ENCODE measurements around the gene KNDC1.
A peak's percentile ranks its signal among the peaks of the same experiment; 100 is the strongest.
"Not testable (repeated sequence)": the region's sequence is repeated elsewhere in the genome, so short reads cannot be mapped to it uniquely, and the experiment has no call there.

Gene KNDC1

DNA sequence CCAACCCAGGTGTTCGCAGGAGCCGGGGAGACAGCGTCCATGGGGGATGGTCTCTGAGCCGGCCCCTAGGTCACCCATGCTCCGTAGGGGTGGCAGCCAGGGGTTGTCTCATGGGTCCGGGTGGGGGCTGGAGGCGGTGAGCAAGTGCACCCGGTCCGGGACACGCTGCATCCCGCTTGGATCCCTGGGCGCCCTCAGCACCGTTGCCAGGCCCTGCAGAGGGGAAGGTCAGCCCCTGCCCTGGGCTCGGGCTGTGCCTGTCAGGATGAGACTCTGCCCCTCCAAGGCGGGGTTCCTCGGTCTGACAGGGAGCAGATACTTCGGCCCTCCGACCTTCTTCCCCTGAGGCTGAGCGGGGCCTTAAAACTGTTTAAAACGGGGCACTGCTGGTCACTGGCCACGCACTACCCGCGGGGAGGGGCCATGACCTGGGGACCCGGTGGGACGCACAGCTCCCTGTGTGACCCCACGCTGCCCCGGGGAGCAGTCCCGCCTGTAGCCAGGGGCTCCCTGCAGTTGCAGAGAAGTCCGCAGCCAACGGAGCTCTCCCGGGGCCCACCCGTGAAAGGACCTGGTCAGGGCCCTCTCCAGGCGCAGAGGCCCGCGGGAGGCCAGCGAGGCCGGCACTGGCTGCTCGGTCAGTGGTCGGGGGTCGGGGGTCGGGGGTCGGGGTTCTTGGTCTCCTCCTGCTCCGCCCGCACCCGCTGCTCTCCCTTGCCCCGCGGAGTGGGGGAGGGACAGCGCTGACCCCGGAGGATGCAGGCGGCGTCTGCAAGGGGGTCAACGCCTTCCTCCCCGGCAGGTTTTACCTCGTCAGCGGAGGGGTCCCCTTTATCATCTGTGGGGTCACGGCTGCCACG is 33.4 kb upstream of the KNDC1 start:
- no peak for DNase-seq

DNA sequence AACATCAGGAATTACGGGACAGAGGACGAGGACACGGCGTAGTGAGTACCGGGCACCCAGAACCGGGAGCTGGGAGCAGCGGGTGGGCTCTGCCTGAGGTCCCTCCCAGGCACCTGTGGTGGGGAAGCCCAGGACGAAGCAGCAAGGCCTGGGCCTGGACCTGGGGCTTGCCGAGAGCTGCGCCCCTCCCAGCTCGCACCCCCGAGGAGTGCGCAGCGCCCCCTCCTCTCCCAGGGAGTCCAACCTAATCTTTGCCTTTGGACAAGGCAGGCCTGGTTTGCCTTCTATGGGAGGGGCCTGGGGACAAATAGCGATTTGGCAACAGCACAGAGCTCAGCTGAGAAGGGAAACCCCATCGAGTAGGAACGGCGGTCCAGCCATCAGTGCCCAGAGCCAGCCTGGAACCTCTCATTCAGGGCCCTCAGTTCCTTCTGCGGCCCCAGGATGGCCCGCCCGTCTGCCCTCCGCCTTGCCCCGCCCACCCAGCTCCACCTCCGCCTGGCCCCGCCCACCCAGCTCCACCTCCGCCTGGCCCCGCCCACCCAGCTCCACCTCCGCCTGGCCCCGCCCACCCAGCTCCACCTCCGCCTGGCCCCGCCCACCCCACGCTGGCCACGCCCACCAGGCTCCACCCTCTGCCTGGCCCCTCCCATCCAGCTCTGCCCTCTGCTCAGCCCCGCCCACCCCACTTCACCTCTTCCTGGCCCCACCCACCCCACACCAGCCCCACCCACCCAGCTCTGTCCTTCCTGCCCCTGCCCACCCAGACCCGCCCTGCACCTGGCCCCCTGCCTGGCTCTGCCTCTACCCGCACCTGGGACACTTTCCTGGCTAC is 32.5 kb upstream of the KNDC1 start:
- DNase-seq = peak; percentile 25

DNA sequence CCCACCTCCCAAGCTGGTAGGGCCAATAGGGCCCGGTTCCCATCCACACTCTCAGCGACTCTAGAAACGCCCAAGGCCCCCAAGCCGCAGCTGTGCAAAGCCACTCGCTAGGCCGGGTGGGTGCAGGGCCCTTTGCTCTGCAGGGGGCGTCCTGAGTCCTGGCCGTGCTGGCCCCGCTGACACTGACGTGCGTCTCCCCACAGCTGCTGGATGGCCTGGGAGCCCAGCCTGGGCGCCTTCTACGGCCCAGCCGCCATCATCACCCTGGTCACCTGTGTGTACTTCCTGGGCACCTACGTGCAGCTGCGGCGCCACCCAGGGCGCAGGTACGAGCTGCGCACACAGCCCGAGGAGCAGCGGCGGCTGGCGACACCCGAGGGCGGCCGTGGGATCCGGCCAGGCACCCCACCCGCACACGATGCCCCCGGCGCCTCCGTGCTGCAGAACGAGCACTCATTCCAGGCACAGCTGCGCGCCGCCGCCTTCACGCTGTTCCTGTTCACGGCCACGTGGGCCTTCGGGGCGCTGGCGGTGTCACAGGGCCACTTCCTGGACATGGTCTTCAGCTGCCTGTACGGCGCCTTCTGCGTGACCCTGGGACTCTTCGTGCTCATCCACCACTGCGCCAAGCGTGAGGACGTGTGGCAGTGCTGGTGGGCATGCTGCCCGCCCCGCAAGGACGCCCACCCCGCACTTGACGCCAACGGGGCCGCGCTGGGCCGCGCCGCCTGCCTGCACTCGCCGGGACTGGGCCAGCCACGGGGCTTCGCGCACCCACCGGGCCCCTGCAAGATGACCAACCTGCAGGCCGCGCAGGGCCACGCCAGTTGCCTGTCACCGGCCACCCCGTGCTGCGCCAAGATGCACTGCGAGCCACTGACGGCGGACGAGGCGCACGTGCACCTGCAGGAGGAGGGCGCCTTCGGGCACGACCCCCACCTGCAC is 31.6 kb upstream of the KNDC1 start:
- DNase-seq = no peak

DNA sequence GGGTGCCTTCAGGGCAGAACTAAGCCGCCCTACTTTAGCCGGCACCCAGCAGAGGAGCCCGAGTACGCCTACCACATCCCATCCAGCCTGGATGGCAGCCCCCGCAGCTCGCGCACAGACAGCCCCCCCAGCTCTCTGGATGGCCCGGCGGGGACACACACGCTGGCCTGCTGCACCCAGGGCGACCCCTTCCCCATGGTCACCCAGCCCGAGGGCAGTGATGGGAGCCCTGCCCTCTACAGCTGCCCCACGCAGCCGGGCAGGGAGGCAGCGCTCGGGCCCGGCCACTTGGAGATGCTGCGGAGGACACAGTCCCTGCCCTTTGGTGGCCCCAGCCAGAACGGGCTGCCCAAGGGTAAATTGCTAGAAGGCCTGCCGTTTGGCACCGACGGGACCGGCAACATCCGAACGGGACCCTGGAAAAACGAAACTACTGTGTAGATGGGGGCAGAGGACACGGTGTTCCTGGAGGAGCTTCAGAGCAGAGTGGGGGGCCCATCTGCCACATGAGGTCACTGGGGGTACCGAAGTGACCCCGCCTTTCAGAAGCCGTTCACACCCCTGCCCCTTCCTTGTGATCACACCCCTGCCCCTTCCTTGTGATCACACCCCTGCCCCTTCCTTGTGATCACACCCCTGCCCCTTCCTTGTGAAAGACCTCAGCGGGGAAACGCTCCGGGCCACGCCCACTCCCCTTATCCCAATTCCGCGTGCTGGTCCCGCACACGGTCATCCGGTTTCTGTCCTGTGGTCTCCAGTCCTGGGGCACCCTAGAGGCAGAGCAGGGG is 30.8 kb upstream of the KNDC1 start:
- DNase-seq = no peak

- DNase-seq = no peak
Measured at GRCh38 chr10:133129859-133130495, 30.0 kb upstream of the KNDC1 start.

GRCh38 chr10:133130602-133131001 is 29.4 kb upstream of the KNDC1 start:
- DNase-seq = no peak

DNA sequence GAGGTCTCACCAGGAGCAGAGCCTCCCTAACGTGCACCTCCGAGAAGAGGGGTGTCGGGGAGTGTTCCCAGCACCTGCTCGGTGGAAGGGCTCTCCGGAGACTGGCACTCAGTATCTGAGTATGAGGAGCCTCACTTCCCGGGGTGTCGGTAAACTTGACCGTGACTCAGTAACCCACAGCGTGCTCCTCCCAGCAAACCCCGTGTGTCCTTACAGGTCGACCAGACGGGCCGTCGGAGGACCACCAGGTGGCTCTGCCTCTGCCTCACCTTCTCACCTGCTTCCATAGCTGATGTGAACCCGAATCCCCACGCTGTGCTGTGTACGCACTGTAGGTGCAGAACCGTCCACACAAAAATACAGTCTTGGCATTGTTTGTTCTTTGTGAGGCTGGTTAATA is 29.0 kb upstream of the KNDC1 start:
- DNase-seq = no peak

- DNase-seq = no peak
Measured at GRCh38 chr10:133131734-133132472, 28.1 kb upstream of the KNDC1 start.

GRCh38 chr10:133132473-133133291 is 27.3 kb upstream of the KNDC1 start:
- DNase-seq = no peak

GRCh38 chr10:133133471-133134231 is 26.4 kb upstream of the KNDC1 start:
- no peak for DNase-seq

DNA sequence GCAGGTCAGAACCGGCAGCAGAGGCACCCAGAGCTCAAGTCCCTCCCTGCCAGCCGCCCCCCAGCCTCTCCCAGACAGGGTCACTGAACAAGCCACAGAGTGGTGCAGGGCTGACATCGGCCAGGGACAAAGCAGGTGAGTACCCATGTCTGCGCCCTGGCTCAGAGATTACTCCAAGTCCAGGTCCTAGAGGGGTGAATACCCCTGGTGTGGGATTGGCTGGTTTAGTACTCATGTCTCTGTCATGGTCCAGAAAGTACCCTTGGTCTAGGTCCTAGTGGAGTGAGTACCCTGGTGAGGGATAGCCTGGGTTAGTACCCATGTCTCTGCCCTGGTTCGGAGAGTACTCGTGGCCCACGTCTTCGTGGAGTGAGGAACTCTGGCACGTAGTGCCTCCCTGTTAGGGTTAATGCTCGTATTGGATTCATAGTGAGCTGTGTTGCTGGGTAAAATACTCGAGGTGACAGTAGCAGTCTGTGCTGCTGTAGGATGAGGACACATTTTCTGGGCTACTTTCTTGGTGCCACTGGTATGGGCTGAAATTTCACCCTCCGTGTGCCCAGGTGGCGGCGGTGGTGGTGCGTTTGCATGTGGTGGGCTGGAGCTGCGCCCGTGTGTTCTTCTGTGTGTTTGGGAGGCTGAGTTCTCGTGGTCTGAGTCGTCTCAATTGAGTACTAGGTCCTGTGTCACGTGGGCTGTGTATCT is 25.5 kb upstream of the KNDC1 start:
- DNase-seq = no peak

DNA sequence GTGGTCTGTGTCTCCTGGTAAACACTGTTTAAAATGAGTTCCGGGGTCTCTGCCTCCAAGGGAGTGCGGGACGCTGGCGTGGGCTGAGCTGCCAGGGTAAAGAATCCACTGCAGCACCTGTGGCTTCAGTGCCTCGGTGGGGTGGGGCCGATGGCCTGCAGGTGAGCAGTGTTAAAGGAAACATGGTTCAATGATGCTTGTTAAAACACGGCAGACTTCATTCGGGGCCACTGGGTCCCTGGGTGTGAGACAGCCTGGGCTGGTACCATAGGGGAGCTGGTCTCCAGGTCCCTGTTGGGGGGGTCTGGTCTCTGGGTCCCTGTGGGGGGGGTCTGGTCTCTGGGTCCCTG is 24.9 kb upstream of the KNDC1 start:
- DNase-seq = no peak

DNA sequence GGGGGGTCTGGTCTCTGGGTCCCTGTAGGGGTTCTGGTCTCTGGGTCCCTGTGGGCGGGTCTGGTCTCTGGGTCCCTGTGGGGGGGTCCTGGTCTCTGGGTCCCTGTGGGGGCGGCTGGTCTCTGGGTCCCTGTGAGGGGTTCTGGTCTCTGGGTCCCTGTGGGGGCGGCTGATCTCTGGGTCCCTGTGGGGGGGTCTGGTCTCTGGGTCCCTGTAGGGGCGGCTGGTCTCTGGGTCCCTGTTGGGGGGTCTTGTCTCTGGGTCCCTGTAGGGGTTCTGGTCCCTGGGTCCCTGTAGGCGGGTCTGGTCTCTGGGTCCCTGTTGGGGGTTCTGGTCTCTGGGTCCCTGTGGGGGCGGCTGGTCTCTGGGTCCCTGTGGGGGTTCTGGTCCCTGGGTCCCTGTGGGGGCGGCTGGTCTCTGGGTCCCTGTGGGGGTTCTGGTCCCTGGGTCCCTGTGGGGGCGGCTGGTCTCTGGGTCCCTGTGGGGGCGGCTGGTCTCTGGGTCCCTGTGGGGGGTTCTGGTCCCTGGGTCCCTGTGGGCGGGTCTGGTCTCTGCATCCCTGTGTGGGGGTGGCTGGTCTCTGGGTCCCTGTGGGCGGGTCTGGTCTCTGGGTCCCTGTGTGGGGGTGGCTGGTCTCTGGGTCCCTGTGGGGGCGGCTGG is 22.4 kb upstream of the KNDC1 start:
- DNase-seq = not testable (repeated sequence)

DNA sequence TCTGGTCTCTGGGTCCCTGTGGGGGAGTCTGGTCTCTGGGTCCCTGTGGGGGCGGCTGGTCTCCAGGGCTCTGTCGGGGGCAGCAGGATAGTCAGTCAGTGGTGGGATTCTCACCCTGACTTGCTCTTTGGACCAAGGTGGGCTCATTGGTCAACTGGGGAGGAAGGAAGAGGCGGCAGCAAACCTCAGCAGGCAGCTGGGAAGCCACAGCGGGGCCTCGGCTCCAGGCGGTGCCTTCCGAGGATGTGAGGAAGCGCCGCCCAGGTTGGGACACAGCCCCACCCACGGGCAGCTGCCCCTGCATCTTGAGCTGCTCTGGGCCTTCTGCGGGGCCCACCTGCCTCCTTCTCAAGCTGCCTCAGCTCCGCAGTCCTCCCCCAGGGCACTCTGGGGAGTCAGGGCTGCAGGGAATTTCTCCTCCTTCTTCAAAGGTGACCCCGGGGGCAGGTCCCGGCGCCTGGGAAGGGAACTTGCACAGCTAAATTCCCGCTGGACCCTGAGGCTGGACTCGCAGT is 20.4 kb upstream of the KNDC1 start:
- no peak for DNase-seq

GRCh38 chr10:133140417-133141143 is 19.4 kb upstream of the KNDC1 start:
- DNase-seq = no peak

DNA sequence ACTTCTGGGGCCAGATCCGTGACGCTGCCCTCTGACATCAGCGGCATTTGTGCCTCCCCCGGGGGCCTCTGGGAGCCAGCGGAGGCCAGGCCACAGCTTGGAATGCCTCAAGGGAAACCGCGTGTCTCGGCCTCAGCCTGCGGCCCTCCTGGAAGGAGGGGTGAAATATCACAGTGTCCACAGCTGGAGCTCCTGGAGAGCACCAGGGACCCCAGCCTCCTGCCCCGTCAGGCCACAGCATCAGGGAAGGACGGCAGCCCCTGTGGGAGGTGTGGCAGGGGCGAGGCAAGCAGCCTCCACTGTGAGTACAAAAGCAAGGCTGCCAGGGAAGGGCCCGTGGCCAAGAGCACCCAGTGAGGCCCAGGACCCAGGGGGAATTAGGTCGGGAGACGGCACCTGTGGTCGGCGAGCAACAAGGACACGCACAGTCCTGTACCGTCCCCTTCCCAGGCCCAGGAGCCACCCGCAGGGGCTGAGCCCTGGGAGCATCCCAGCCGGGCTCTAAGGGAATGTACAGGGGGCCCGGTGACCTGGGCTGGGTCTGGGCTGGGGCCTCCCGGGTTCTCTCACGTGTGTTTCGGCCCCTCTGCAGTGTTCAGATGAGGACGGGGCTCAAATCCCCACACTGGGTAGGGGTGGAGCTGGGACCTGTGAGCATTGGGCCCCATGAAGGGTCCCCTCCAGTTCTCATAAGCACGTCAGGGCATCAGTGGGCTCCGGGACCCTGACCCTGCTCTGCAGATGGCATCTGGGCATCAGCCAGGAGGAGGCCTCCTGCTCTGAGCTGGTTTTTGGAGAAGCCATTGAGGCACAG is 18.7 kb upstream of the KNDC1 start:
- DNase-seq = no peak
